Measurements from ENCODE around the gene ESYT1. TPM values are rescaled to one million over a fixed set of nuclear protein-coding genes. Genes with fewer than 3 reads are reported as not detected.

ESYT1 gene
- total RNA-seq, 1 donor from 2014 or later = 119 TPM

Other genes starting within 250 kb of the ESYT1 start
- 83.7 TPM for gene PYM1, start 200.4 kb upstream of the ESYT1 start, total RNA-seq
- 48.6 TPM for gene DGKA, start 197.1 kb upstream of the ESYT1 start, total RNA-seq
- gene PMEL, start 162.2 kb upstream of the ESYT1 start, total RNA-seq = not detected
- gene CDK2, start 161.4 kb upstream of the ESYT1 start, total RNA-seq = 24.5 TPM
- 48.0 TPM for gene RAB5B, start 154.2 kb upstream of the ESYT1 start, total RNA-seq
- 5.4 TPM for gene SUOX, start 131.0 kb upstream of the ESYT1 start, total RNA-seq
- 1.6 TPM for gene IKZF4, start 107.2 kb upstream of the ESYT1 start, total RNA-seq
- gene RPS26, start 86.3 kb upstream of the ESYT1 start, total RNA-seq = 877 TPM
- 3.2 TPM for gene ERBB3, start 48.1 kb upstream of the ESYT1 start, total RNA-seq
- 101 TPM for gene PA2G4, start 23.7 kb upstream of the ESYT1 start, total RNA-seq
- 1,819 TPM for gene RPL41, start 11.6 kb upstream of the ESYT1 start, total RNA-seq
- 11.1 TPM for gene ZC3H10, start 10.0 kb upstream of the ESYT1 start, total RNA-seq
- 53.6 TPM for gene MYL6B, start 24.3 kb downstream of the ESYT1 start, total RNA-seq
- 1,476 TPM for gene MYL6, start 30.1 kb downstream of the ESYT1 start, total RNA-seq
- gene SMARCC2, start 61.2 kb downstream of the ESYT1 start, total RNA-seq = 53.9 TPM
- gene RNF41, start 93.7 kb downstream of the ESYT1 start, total RNA-seq = 50.3 TPM
- 2.8 TPM for gene NABP2, start 96.1 kb downstream of the ESYT1 start, total RNA-seq
- not detected for gene SLC39A5, start 101.8 kb downstream of the ESYT1 start, total RNA-seq
- gene ANKRD52, start 130.1 kb downstream of the ESYT1 start, total RNA-seq = 17.5 TPM
- gene COQ10A, start 138.7 kb downstream of the ESYT1 start, total RNA-seq = 4.8 TPM
- 55.2 TPM for gene CS, start 172.1 kb downstream of the ESYT1 start, total RNA-seq
- 34.6 TPM for gene CNPY2, start 187.7 kb downstream of the ESYT1 start, total RNA-seq
- gene PAN2, start 205.7 kb downstream of the ESYT1 start, total RNA-seq = 45.3 TPM
- not detected for gene IL23A, start 210.6 kb downstream of the ESYT1 start, total RNA-seq
- 246 TPM for gene STAT2, start 231.8 kb downstream of the ESYT1 start, total RNA-seq
- gene APOF, start 234.6 kb downstream of the ESYT1 start, total RNA-seq = not detected